K562 treated with DMSO at 1 percent for 24 hours (cell line): ENCODE data around the gene RAB36. TPM values are rescaled to one million over a fixed set of nuclear protein-coding genes. Genes with fewer than 3 reads are reported as not detected.

ENCODE experiments used
- total RNA-seq: library from RNA; unstranded; fragments of 300-600 nt; gene quantifications from 2 replicates; pipeline ENCODE4 v1.2.3, GENCODE V29; 2022; ENCODE audit warnings: low read depth; ENCODE audit not compliant: insufficient read depth

The RAB36 gene, protein sequence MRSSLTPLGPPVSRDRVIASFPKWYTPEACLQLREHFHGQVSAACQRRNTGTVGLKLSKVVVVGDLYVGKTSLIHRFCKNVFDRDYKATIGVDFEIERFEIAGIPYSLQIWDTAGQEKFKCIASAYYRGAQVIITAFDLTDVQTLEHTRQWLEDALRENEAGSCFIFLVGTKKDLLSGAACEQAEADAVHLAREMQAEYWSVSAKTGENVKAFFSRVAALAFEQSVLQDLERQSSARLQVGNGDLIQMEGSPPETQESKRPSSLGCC
- total RNA-seq, result 0.22 TPM in 1 of 2 replicates, not detected in the other

DNA sequence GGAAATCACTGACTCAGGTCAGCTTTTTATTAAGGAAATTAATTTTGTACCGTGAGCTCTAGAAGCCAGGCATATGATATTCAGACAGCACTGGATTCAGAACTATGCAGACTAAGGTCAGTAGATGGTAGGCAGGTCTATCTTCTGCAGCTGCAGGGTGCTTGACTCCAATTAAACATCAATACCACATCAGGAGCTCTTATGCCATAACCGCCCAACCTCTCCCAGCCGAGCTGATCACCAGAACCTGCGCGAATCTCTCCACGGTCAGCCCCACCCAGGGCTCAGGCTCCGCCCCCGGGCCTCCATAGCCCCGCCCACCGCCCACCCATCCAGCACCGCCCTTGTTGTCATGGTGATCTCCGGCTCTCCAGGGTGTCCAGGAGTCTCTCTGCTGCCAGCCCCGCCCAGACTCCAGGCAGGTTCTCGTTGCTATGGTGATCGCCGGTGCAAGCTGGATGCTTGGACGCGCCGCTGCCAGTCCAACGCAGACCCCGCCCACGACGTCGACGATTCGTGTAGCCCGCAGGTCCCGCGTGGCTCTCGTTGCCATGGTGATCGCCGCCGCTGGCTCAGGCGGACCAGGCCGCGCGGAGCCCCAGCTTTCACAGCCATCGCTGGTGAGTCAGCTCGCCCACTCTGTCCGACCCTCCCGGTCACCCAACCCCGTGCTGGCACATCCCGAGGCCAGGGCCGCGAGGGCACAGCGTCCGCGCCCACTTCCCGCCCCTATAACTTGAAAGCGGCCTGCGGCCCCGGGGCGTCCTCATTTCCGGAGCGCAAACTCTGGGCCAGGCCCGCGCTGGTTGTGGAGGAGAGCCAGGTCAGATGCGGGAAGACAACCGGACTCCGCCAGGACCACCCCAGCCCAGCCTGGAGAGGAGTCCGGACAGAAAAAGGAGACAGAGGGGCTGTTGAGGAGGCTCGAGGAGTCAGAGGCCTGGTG, at the start of gene RAB36:
RAB36 (plus strand) TSS at position 546 of the 946 bp plus-strand sequence. CDS start 1,140 bp downstream, outside the sequence.

DNA sequence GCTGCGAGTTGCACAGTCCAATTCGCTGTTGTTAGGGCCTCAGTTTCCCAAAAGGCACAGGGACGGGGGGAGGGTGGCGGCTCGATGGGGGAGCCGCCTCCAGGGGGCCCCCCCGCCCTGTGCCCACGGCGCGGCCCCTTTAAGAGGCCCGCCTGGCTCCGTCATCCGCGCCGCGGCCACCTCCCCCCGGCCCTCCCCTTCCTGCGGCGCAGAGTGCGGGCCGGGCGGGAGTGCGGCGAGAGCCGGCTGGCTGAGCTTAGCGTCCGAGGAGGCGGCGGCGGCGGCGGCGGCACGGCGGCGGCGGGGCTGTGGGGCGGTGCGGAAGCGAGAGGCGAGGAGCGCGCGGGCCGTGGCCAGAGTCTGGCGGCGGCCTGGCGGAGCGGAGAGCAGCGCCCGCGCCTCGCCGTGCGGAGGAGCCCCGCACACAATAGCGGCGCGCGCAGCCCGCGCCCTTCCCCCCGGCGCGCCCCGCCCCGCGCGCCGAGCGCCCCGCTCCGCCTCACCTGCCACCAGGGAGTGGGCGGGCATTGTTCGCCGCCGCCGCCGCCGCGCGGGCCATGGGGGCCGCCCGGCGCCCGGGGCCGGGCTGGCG, 35.1 kb downstream of the RAB36 start, which contains the start of gene BCR:
BCR (plus strand) TSS at position 209 of the 592 bp plus-strand sequence. CDS start 452 bp downstream, outside the sequence.

Other genes with a start within 250 kb of the RAB36 start
- gene GNAZ, start 75.0 kb upstream of the RAB36 start, total RNA-seq, result 0.42 and 1.2 TPM in 2 replicates
- gene RSPH14, start 3.5 kb upstream of the RAB36 start, total RNA-seq, result 0.31 and 4.2 TPM in 2 replicates
- 79.9 and 92.8 TPM in 2 replicates for gene BCR, start 35.0 kb downstream of the RAB36 start, total RNA-seq